ENCODE results near the gene PRG3.
"Not testable (repeated sequence)": the region's sequence is repeated elsewhere in the genome, so short reads cannot be mapped to it uniquely, and the experiment has no call there.

The PRG3 gene

DNA sequence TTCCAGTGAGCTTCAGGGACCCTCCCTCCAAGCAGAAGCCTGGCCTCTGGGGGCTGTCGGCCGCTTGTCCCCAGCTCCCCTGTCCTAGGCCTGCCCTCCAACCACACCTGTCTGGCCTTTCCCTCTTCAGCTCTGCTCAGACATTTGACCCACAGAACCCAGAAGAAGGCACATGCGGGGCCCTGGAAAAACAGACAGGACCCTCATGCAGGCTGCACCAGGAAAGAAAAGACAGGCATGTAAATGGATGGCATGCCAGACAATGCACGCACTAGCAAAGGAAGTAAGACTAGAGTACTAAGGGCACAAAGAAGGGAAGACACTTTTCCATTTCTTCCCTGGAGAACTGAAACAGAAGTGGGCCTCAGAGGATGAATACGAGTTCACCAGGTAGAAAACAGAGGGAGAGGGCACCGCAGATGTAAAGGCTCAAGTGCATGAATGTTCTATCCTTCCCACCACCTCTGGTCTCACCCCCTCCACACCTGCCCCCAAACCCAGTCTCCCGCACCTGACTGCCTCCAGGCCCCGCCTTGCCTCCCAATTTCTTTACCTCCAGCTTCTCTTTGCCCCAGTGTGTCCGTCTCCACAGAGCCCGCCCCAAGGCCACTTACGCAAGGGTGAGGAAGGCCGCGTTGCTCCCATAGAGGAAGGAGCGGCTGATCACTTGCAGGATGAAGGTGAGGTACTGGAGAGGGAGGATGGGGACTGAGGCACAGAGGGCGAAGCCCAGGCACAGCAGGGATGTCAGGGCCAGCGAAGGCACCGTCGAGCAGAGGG lies 28.6 kb upstream of the PRG3 start:
- in situ Hi-C loops (cut with MboI; ENCODE audit: low sequenced_read_pairs): no loop called here

DNA sequence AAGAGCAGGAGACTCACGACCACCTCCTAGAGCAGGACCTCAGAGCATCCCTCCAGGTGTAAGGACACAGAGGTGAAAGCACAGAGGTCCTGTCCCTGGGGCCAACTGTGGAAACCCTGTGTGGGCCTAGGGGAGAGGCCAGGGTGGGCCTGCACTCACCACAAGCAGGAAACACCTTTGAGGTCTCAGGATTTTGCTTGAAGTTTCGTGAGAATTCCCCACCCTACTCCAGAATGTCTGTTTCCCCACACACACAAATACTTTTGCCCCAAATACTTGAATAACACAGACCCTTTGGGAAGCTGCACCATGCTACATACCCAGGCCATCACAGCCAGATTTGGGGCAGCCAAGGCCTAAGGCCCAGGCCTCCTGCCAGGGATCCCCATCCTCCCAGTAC lies 27.8 kb upstream of the PRG3 start:
- in situ Hi-C loops (cut with MboI; ENCODE audit: low sequenced_read_pairs): no loop called here

DNA sequence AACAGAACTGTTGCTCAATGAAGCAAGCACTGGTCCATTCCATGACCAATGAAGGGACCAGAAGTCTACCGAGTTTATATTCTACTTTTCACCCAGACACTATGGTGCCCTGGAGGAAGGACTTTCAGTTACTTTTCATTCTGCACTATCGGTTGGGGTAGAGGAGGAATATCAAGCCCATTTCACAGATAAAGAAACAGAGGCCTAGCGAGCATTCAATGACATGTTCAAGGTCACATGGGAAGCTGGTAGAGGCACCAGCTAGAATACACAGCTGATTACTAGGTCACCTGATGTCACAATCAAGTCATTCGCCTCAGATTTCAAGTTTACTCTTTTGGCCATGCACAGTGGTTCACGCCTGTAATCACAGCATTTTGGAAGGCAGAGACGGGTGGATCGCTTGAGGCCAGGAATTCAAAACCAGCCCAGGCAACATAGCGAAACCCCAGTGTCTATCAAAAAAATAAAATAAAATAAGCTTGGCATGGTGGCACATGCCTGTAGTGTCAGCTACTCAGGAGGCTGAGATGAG lies 27.1 kb upstream of the PRG3 start:
- in situ Hi-C loops (cut with MboI; ENCODE audit: low sequenced_read_pairs): no loop called here

DNA sequence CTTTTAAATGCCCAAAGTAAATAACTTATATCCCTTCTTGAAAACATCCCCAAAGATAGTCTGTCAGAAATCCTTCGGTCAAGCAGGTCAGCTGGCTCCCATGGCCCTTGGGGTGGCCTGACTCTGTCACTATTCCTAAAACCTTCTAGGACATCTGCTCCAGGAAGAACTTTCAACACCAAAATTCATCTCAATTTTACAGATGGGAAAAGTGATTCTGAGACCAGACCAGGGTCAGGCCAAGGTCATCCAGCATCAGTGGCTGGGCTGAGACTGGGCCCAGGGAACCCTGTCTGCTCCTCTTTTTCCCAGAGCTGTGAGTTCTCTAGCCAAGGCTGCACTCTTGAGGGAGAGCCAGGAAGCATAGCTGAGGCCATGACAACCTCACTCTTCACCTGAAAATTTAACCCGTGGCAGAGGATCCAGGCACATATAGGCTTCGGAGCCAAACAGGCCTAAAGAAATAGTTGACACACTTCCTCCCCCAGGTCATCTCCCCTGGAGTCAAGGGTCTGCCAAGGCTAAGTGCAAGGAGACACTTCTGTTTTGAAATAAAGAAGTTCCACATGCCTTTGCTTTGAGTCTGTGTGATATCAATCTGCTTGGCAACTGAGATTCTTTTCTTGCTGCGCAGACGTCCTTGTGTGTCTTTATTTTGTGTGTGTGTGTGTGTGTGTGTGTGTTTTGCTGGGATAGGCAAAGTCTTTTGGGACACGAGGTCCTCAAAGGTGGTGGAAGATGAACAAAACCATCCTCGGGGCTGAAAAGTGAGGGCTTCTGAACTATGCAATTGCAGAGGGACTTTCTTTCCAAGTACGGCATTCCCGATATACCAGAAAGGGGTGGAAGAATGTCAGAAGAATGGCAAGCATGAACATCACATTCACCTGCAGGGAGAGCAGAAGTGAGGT lies 26.3 kb upstream of the PRG3 start:
- in situ Hi-C loops (cut with MboI; ENCODE audit: low sequenced_read_pairs): no loop called here

DNA sequence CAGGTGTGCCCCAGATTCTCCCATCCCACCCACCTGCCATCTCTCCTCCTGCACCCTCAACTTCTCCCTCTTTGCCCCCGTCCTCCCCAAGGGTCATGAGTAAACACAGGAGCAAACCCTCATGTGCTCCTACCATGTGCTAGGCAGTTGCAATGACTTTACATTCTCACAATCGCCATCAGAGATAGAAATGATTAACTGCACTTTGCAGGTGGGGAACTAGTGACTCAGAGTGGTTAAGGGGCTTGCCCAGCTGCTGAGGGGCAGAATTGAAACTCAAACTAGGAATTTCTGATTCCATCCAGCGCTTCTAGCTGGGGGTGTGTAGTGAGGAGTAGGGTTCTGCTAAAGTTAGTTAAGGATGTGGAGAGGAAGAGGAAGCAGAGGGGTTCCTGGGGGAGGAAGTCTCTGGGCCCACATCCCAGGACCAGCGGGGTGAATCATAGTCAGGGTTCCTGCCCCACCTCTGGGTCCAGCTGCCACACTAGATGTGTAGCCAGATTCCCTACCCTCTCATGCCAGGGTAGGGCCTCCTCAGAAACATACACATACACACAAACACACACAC lies 25.5 kb upstream of the PRG3 start:
- in situ Hi-C loops (cut with MboI; ENCODE audit: low sequenced_read_pairs): no loop called here

DNA sequence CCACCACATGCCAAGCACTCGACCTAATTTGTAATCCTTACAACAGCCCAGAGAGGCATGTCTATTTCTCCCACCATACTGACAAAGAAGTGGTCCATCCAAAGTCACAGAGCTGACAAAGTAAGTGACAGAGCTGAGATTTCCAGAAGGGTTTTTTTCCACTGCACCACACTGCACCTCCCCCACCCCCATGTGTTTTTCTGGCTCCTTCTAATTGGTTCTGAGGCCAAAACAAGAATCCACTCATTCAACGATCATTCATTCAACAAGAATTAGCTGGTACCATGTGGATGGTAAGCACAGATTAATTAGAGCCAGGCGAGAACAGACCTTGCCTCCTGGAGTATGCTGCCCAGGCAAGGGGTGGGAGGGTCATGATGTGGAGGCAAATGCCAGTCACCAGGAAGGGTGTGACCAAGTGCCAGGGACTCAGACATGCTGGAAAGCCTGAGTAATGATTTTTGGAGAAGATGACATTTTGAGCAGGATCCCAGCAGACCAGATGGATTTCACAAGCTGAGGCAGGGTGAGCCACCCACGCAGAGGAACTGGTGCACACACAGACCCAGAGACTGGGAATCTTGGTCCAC lies 24.4 kb upstream of the PRG3 start:
- in situ Hi-C loops (cut with MboI; ENCODE audit: low sequenced_read_pairs): no loop called here

DNA sequence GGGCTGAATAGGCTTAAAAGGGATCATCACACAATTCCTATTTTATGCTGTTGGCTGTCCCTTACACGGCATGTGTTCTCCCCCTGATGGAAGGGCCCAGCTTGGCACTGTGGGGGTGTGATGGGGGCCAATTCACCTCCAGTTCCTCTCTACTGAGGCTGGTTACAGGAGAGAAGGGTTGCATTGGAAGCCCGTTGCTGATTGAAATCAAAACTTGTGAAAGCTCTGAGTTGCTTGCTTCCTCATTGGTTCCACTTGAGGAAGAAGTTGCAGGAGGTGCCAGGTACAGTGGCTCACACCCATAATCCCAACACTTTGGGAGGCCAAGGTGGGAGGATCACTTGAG lies 22.8 kb upstream of the PRG3 start:
- in situ Hi-C loops (cut with MboI; ENCODE audit: low sequenced_read_pairs): no loop called here

DNA sequence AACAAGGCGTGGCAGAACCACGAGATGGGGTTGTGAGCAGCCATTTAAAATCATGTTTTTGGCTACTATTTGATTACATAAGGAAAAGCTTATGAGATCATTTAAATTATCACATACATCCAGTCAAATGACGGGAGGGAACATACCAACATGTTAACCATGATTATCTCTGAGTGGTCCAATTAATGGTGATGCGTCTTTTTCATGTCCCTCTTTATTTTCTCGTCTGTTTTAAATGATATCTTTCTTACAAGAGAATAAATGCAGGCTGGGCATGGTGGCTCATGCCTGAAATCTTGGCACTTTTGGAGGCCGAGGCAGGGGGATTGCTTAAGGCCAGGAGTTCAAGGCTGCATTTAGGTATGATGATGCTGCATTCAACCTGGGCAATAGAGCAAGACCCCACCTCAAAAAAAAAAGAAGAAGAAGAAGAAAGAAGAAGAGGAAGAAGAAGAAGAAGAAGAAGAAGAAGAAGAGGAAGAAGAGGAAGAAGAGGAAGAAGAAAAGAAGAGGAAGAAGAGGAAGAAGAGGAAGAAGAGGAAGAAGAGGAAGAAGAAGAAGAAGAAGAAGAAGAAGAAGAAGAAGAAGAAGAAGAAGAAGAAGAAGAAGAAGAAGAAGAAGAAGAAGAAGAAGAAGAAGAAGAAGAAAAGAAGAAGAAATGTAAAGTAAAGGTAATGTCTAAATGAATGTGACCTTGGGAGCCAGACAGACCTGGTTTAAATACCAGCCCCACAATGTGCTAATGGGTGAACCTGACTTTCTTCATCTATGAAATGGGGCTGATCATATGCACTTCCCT lies 22.3 kb upstream of the PRG3 start:
- in situ Hi-C loops (cut with MboI; ENCODE audit: low sequenced_read_pairs): not testable (repeated sequence)

DNA sequence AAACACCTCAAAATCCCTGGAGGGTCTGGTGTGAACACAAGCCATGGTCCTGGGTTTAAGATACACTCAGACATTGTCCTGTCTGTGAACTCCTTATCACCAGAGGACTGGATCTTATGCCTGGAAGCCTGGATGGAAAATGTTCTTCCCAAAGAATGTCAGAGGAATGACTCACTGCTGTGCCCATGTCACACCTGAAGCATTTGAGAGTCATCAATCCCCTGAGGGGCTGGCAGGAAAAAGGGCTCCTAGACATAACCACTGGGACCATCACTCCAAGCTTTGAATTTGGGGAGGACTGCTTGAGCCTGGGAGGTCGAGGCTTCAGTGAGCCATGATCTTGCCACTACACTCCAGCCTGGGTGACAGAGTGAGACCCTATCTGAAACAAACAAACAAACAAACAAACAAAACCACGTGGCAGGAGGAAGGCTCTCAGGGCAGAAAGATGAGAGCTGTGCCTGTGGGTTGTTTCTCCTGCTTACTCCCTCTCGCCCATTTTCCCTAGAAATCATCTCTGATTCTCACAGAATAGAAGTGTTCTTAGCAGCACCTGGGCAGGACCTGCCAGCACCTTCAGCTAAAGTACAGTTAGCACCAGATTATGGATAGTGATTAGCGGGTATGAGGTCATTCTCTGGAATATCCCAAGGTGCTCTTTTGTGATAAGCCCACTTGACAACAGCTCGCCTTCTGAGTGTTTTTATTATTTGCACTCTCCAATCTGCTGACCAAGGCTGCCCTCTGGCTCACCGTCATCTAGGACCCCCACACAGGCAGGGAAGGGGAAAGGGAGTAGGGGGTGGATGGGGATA lies 21.4 kb upstream of the PRG3 start:
- in situ Hi-C loops (cut with MboI; ENCODE audit: low sequenced_read_pairs): no loop called here

DNA sequence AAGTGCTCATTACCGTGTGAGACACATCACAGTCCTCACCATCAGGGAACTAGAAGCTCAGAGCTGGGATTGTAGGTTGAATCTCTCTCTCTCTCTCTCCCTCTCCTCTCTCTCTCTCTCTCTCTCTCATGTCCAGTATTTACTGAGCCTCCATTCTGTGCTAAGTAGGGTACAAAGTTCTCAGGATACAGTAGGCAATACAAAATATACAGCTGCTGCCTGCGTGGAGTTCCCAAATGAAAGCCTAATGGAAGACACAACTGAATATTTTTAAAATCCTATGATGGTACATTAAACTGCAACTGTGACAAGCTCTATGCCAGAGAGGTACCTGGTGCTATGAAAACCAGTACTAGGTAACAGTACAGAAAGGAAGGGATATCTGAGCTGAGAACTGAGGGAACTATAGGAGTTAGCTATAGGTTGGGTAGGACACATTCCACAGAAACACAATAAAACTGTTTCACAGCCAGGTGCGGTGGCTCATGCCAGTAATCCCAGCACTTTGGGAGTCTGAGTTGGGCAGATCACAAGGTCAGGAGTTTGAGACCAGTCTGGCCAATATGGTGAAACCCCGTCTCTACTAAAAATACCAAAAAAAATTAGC lies 19.1 kb upstream of the PRG3 start:
- in situ Hi-C loops (cut with MboI; ENCODE audit: low sequenced_read_pairs): no loop called here

DNA sequence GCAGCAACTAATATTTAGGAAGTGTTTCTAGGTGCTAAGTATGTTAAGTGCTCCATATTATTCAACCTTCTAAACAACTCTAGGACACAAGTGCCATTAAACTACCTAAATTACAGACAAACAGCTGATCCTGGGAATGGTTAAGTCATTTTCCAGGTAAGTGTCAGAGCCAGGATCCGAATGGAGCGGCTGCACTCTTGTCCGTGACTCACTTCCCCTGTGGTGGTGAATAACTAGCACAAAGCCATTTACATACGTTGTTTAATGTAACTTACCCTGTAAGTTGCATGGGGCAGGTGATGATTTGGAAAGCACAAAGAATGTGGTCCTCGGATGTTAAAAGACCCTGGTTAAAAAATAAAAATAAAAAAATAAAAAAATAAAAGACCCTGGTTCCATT lies 18.3 kb upstream of the PRG3 start:
- in situ Hi-C loops (cut with MboI; ENCODE audit: low sequenced_read_pairs): no loop called here

DNA sequence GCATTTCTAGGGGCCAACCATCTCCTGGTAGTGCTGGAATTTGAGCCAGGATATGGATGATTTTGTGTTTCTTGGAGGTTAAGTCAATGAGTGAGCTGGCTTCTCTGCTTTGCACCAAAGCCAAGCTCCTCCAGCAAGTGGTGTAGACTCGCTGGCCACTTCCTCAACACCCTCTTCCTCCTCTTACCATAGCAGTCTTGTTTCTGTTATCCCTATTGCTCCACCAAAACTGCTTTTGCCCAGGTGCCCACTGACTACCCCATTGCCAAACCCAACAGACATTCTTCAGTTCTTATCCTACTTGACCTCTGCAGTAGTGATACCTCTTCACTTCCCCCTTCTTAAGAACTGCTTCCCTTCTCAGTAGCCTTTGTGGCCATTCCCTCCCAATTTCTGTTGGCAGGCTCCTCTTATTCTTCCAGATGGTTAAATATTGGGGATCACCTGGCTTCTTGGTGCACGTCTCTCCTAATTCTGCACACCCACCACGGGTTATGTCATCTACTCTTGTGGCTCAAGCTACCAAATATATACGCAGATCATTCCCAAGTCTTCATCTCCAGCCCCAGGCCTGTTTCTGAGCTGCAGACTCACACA lies 16.5 kb upstream of the PRG3 start:
- in situ Hi-C loops (cut with MboI; ENCODE audit: low sequenced_read_pairs): no loop called here

DNA sequence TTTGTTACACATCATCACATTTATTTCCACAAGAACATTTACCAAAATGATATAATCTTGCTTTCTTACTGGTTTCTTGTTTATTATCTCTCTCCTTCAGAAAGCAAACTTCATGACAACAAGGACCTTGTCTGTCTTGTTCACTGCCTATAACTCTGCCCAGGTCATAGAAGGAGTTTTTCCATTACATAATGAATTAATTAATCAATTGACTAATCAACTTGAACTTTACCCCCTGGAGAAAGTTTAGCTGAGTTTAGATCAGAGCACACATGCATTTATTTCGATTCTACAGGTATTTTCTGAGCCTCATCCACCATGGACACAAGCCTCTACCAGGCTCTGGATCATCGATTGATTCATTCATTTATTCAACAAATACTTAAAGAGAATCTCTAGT lies 15.8 kb upstream of the PRG3 start:
- in situ Hi-C loops (cut with MboI; ENCODE audit: low sequenced_read_pairs): no loop called here

DNA sequence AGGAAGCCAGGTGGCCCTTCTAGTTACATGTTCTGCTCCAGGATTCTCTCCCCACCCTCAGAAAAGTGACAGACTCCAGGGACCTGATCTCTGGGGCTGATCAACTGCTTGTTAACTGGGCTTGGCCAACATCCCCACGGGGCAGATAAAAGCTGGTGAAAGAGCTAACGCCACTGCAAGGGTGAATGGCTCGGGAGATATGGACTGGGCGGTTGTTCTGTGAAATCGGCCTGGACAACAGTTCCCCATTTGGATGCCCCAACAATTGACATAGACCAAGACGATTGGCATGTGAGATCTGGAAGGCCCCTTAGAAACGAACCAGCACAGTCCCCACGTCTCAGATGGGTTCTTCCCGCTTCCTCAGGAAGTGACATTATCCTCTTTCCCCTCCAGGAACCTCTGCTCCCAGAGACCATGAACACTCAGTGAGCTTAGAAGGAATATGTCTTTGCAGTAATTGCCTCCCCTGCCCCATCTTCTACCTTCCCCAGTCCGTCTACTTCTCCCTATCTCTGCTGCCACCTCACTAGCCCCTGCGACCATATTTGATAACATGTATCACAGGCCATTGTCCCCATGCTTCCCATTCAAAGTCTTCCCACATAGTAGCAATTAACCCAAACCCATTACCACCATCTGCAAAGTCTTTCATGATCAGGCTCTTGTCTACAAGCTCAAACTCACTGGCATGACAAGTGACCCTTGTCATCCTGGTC lies 15.1 kb upstream of the PRG3 start:
- in situ Hi-C loops (cut with MboI; ENCODE audit: low sequenced_read_pairs): no loop called here

DNA sequence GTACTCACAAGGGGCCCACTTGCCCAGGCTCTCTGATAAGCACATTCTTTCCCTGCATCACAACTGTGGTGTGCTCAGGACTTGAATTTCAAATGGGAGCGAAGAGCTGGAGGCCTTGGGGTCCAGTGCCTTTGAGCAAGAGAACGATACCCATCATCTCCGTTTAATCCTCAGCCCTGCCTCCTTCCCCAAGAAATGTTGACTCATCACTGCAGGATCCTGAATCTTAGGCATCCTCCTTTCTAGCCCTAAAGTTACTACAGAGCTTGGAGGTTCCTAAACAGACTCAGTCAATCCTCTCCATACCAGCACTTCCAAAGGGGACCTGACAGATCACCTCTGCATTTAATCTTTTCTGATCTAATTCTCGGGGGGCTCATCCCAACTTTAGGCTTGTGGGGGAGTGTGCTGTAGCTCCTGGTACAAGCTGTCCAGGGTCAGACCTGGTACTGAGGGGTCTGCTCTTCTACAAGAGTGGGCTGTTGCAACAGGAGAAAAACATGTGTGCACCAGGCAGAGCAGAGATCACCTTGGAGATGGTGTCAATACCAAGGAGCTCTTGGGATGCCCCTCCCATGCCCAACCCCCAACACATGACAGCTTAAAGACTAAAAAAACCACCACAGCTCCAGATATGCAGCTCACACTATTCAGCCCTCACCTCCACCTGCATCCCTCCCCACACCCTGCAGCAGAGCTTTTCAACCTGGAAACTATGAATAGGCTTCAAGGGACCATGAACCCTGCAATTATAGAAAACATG lies 13.4 kb upstream of the PRG3 start:
- in situ Hi-C loops (cut with MboI; ENCODE audit: low sequenced_read_pairs): no loop called here

DNA sequence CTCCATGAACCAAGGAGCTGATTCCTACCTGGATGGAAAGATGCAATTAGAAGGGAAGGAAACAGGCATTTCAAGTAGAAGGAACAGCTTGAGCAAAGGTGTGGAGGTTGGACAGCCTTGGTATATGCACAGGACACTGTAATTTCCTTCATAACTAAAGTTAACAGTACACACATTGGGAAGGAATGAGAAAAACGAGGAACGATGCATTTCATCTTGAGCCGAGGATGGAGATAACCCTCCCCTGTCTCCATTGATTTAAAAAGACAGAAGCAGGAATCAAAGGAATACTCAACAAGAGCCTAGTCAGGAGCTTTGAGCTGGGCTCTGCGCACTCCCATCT lies 11.8 kb upstream of the PRG3 start:
- in situ Hi-C loops (cut with MboI; ENCODE audit: low sequenced_read_pairs): no loop called here

DNA sequence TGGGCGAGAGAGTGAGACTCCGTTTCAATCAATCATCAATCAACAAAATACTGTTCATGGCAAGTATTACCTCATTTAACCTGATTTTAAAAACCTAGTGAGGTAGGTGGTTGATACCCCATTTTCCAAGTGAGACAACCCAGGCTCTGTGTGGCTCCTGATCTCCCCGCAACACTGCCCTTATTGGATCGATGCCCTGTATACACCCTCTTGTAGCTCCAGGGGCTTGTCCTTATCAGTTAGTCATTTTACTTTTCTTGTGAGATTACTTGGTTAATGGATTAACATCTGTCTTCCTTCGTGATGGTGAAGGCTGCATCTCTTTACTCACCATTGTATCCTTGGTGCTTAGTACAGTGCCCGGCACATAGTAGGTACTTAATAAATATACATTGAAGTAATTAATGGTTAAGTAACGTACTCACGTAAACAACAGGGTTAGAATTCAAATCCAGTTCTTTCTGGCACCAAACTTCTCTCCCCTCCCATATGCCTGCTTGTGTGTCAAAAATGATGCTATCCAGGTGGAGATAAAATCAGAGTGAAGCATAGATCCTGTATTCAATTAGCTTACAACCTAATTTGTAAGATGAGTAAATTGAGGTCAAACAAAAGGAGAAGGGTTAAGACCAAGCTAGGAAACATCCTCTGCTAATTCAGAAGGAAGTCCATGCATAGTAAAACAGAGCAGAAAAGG lies 11.3 kb upstream of the PRG3 start:
- in situ Hi-C loops (cut with MboI; ENCODE audit: low sequenced_read_pairs): no loop called here
